OCI-LY1 (cell line): ENCODE measurements around the gene DDX56.

Source experiments
- H2AFZ ChIP-seq: fragments of 200-600 bp; sonication (generic), shearing (Covaris generic); 2 replicates; pipeline ENCODE4 v1.6.0; 2014; ENCODE audit warnings: antibody characterized with exemption, mild to moderate bottlenecking, low read length
- H3F3A ChIP-seq: fragments of 200-600 bp; sonication (generic), shearing (Covaris generic); 2 replicates; pipeline ENCODE4 v1.6.0; 2014; ENCODE audit warnings: mild to moderate bottlenecking, antibody characterized with exemption, low read length, moderate library complexity; ENCODE audit not compliant: insufficient read depth
- H3K27ac ChIP-seq: fragments of 200-600 bp; sonication (generic); 2 replicates; pipeline ENCODE4 v1.5.1; 2014; ENCODE audit warnings: low read length, mixed run types, mild to moderate bottlenecking, low read depth; ENCODE audit not compliant: poor library complexity, severe bottlenecking
- H3K27me3 ChIP-seq: fragments of 200-600 bp; sonication (generic); 2 replicates; pipeline ENCODE4 v1.6.0; 2014; ENCODE audit warnings: antibody characterized with exemption, mild to moderate bottlenecking, low read length, moderate library complexity; ENCODE audit not compliant: insufficient read depth
- H3K36me3 ChIP-seq: fragments of 200-600 bp; sonication (generic); 2 replicates; pipeline ENCODE4 v1.6.1; 2014; ENCODE audit warnings: mild to moderate bottlenecking, antibody characterized with exemption, low read length, moderate library complexity, mixed read lengths; ENCODE audit not compliant: insufficient read depth
- H3K4me1 ChIP-seq: fragments of 200-600 bp; sonication (generic); 2 replicates; pipeline ENCODE4 v1.5.1; 2014; ENCODE audit warnings: mild to moderate bottlenecking, low read length, moderate library complexity; ENCODE audit not compliant: insufficient read depth, severe bottlenecking
- H3K4me2 ChIP-seq: fragments of 200-600 bp; sonication (generic), shearing (Covaris generic); 2 replicates; pipeline ENCODE4 v1.6.1; 2014; ENCODE audit warnings: low read length
- H3K4me3 ChIP-seq: fragments of 200-600 bp; sonication (generic); 2 replicates; pipeline ENCODE4 v1.5.1; 2014; ENCODE audit warnings: low read length, low read depth, mild to moderate bottlenecking, mixed read lengths; ENCODE audit not compliant: poor library complexity, severe bottlenecking
- H3K79me2 ChIP-seq: fragments of 200-600 bp; shearing (Covaris generic); 2 replicates; pipeline ENCODE4 v1.6.1; 2016; ENCODE audit warnings: mixed run types, low read length, mixed read lengths; ENCODE audit not compliant: insufficient read depth
- H3K9ac ChIP-seq: fragments of 200-600 bp; sonication (generic), shearing (Covaris generic); 2 replicates; pipeline ENCODE4 v1.6.1; 2014; ENCODE audit warnings: mild to moderate bottlenecking, low read length, mixed read lengths
- H3K9me2 ChIP-seq: fragments of 200-600 bp; sonication (generic), shearing (Covaris generic); 2 replicates; pipeline ENCODE4 v1.6.1; 2014; ENCODE audit warnings: low read depth, mild to moderate bottlenecking, low read length, mixed read lengths
- H3K9me3 ChIP-seq: fragments of 200-600 bp; shearing (Covaris generic); 2 replicates; pipeline ENCODE4 v1.6.1; 2014; ENCODE audit warnings: low read length, mixed read lengths
- H4K20me1 ChIP-seq: fragments of 200-600 bp; sonication (generic), shearing (Covaris generic); 2 replicates; pipeline ENCODE4 v1.6.0; 2016; ENCODE audit warnings: mild to moderate bottlenecking, low read length; ENCODE audit not compliant: insufficient read depth
- EZH2 ChIP-seq: fragments of 200-600 bp; sonication (generic), shearing (Covaris generic); IDR thresholded peaks from 2 replicates; pipeline ENCODE4 v1.8.0; 2017; ENCODE audit warnings: borderline replicate concordance, mixed run types, mild to moderate bottlenecking, antibody characterized with exemption, low read length, moderate library complexity, mixed read lengths
- TF ChIP-seq, protein P1 (sequence below): fragments of 200-600 bp; sonication (generic), shearing (Covaris generic); IDR thresholded peaks from 2 replicates; pipeline ENCODE4 v1.5.1; 2017; ENCODE audit warnings: mild to moderate bottlenecking, antibody characterized with exemption, low read length, moderate library complexity, mixed read lengths

The DDX56 gene

DNA sequence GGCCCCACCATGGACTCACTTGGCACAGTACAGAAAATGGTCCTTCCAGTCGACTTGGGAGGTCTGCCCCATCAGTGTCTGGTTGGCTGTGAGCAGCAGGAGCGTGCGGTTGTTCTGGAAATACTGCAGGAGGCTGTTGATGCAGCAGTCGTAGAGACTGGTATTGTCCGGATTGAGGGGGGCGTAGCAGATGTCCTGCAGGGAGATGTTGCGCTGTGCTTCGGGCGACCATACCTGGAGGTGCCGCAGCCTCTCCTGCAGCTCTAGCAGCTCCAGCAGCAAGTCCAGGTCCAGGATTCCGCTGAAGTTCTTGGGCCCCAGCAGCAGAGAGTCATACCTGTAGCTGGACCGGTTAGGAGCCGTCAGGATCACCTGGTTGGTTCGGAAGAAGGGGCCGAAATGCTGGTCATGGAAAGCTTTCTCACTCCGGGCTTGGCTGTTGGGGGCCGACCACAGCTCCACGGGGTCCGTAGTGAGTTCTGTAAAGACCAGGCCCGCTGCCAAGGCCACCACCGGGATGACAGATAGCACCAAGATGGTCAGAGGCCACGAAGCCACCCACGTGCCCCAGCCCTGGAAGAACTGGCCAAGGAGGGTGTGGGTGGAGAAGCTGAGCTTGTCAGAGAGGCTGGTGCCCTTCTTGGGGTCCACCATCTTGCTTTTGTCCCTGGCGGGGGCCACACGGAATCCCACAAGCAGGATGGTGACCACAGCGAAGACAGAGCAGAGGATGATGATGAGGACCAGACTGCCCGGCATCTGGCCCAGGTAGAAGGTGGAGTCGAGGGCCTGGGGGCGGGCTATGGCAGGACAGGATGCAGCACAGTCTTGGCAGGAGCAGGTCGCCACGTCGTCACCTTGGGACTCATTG, 34.7 kb downstream of the DDX56 start:
- H3K27ac ChIP-seq = no peak overlapping the region
- no peak overlapping the region for H3K4me3 ChIP-seq
- no peak for TF ChIP-seq EZH2
- TF ChIP-seq, protein P1, sequence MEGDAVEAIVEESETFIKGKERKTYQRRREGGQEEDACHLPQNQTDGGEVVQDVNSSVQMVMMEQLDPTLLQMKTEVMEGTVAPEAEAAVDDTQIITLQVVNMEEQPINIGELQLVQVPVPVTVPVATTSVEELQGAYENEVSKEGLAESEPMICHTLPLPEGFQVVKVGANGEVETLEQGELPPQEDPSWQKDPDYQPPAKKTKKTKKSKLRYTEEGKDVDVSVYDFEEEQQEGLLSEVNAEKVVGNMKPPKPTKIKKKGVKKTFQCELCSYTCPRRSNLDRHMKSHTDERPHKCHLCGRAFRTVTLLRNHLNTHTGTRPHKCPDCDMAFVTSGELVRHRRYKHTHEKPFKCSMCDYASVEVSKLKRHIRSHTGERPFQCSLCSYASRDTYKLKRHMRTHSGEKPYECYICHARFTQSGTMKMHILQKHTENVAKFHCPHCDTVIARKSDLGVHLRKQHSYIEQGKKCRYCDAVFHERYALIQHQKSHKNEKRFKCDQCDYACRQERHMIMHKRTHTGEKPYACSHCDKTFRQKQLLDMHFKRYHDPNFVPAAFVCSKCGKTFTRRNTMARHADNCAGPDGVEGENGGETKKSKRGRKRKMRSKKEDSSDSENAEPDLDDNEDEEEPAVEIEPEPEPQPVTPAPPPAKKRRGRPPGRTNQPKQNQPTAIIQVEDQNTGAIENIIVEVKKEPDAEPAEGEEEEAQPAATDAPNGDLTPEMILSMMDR = no peak
- H3K36me3 ChIP-seq = no peaks in the 10 kb centered on the region
- no peak overlapping the region for H3K9ac ChIP-seq
- H4K20me1 ChIP-seq = no peaks in the 10 kb centered on the region
- no peak overlapping the region for H2AFZ ChIP-seq
- no peaks in the 10 kb centered on the region for H3K4me1 ChIP-seq
- no peaks in the 10 kb centered on the region for H3K9me2 ChIP-seq
- H3K4me2 ChIP-seq = no peak overlapping the region
- H3K27me3 ChIP-seq = peaks cover 14% of the 10 kb centered on the region; the same call in 1 of the 2 replicates
- H3K79me2 ChIP-seq = no peaks in the 10 kb centered on the region
- no peaks in the 10 kb centered on the region for H3K9me3 ChIP-seq
- H3F3A ChIP-seq = no peaks in the 10 kb centered on the region

DNA sequence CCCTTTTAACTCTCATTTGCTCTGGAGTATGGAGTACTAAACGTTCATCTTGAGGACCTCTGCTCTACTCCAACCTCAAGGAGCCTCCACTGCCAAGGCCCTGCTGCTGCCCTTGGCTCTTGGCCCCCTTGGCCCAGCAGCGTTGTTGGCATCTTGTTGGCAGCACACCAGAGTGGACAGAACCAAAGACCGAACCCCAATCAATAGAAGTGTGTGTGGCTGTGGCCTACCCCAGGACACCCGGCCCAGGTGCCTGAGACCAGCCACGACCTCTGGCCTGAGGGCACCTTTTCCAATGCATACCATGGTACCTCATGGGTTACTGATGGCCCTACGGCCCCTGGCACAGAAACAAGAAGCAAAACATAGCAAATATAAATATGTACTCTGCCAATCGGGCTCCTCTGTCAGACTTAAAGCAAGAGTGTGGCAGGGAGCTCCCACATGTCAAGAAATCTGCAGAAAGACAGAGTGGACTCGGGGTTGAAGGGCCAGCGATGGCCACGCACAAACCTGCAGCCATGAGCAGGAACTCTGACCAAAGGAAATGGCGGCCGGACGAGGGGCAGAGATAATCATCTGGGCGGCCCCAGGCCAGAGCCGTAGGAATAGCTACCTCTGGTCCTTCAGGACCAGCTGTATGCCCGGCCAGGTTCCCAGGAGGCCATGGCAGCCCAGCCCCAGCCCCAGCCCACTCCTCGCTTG, 35.5 kb downstream of the DDX56 start:
- H4K20me1 ChIP-seq = no peaks in the 10 kb centered on the region

DNA sequence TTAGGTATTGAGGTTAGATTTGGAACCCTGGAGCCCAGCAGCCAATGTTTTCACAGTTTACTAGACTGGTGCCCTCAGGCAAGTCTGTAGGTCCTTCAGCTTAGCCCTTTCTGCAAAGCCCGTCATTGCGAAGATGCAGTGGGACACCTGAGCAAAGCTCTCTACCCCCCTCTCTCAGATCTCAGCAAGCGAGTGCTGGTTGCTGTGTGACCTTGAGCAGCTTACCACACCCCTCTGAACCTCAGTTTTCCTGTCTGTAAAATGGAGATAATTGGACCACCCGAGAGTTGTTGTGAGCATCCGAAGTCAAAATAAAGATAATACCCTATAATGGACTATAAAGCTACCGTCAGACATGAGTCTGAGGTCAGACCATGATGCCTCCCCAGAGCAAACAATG, 36.3 kb downstream of the DDX56 start:
- no peak overlapping the region for H2AFZ ChIP-seq
- H3K36me3 ChIP-seq = no peaks in the 10 kb centered on the region
- no peaks in the 10 kb centered on the region for H4K20me1 ChIP-seq
- no peaks in the 10 kb centered on the region for H3K9me3 ChIP-seq
- no peak overlapping the region for H3K9ac ChIP-seq
- no peaks in the 10 kb centered on the region for H3K4me1 ChIP-seq
- no peaks in the 10 kb centered on the region for H3K9me2 ChIP-seq
- TF ChIP-seq, protein P1 = no peak
- no peak for TF ChIP-seq EZH2
- no peak overlapping the region for H3K27ac ChIP-seq
- no peaks in the 10 kb centered on the region for H3F3A ChIP-seq
- H3K79me2 ChIP-seq = no peaks in the 10 kb centered on the region
- peaks cover 14% of the 10 kb centered on the region; the same call in 1 of the 2 replicates for H3K27me3 ChIP-seq
- H3K4me3 ChIP-seq = no peak overlapping the region
- H3K4me2 ChIP-seq = no peak overlapping the region

More for the DNA sequence above, 35.5 kb downstream of the DDX56 start:
- H2AFZ ChIP-seq = no peak overlapping the region
- no peaks in the 10 kb centered on the region for H3K9me2 ChIP-seq
- H3K79me2 ChIP-seq = no peaks in the 10 kb centered on the region
- H3F3A ChIP-seq = no peaks in the 10 kb centered on the region
- TF ChIP-seq, protein P1 = no peak
- TF ChIP-seq EZH2 = no peak
- H3K27ac ChIP-seq = no peak overlapping the region
- no peaks in the 10 kb centered on the region for H3K4me1 ChIP-seq
- no peaks in the 10 kb centered on the region for H3K9me3 ChIP-seq
- no peaks in the 10 kb centered on the region for H3K36me3 ChIP-seq
- no peak overlapping the region for H3K4me3 ChIP-seq
- no peak overlapping the region for H3K4me2 ChIP-seq
- H3K9ac ChIP-seq = no peak overlapping the region
- H3K27me3 ChIP-seq = peaks cover 14% of the 10 kb centered on the region; the same call in 1 of the 2 replicates
